Panc1 (cell line): ENCODE results near the gene N4BP2L2. TPM values are rescaled to one million over a fixed set of nuclear protein-coding genes. Genes with fewer than 3 reads are reported as not detected.
"Not testable (repeated sequence)": the region's sequence is repeated elsewhere in the genome, so short reads cannot be mapped to it uniquely, and the experiment has no call there.

Experiments used
- ATAC-seq: fragments of 200-7000 bp; cut with Tn5 transposase; 2 replicates; pipeline ENCODE4 v1.9.1; 2020; ENCODE audit warnings: mild to moderate bottlenecking, moderate library complexity
- BruUV-seq: library from RNA; stranded (reverse); fragments of 400-500 nt; replicated peaks from 2 replicates; lab custom pipeline; 2021; lab: Mats Ljungman, UMichigan
- CTCF ChIA-PET: fragments of 300-600 bp; sonication (Branson Sonifier 250); formaldehyde crosslinking; loops from one replicate; lab custom pipeline; 2022; ENCODE audit warnings: antibody characterized with exemption; lab: Charles Lee
- POLR2A ChIA-PET: fragments of 300-600 bp; sonication (Branson Sonifier 250); formaldehyde crosslinking; loops from one replicate; lab custom pipeline; 2022; ENCODE audit warnings: antibody characterized with exemption; lab: Charles Lee
- DNase-seq: peaks from one replicate; pipeline ENCODE4 v3.0.0-alpha.2; 2010; ENCODE audit warnings: low read depth, low spot score
- H3K27ac ChIP-seq: 2 replicates; pipeline ENCODE4 v1.5.1; 2011; ENCODE audit warnings: mild to moderate bottlenecking, low read length, inconsistent platforms
- H3K27me3 ChIP-seq: fragments of 200-500 bp; sonication (Bioruptor generic); 2 replicates; pipeline ENCODE4 v1.6.0; 2014; ENCODE audit warnings: low read length, inconsistent platforms; ENCODE audit not compliant: control insufficient read depth, insufficient read depth
- H3K36me3 ChIP-seq: fragments of 200-500 bp; sonication (Bioruptor generic); 2 replicates; pipeline ENCODE4 v1.5.1; 2014; ENCODE audit warnings: inconsistent platforms, mild to moderate bottlenecking, low read length, moderate library complexity; ENCODE audit not compliant: control insufficient read depth, insufficient read depth
- H3K4me1 ChIP-seq: 2 replicates; pipeline ENCODE4 v1.5.1; 2011; ENCODE audit warnings: inconsistent platforms, mild to moderate bottlenecking, low read length, moderate library complexity; ENCODE audit not compliant: control insufficient read depth, insufficient read depth
- H3K4me3 ChIP-seq, 2 experiments: 2 replicates each; pipeline ENCODE4 v1.5.1; 2011 to 2012; ENCODE audit warnings: low read depth in 2 of 2, low read length in 2 of 2, mild to moderate bottlenecking in 2 of 2, inconsistent platforms in 1 of 2, moderate library complexity in 1 of 2
- H3K9me3 ChIP-seq: fragments of 200-500 bp; sonication (Bioruptor generic); 2 replicates; pipeline ENCODE4 v1.5.1; 2014; ENCODE audit warnings: low read depth, mild to moderate bottlenecking, inconsistent platforms, low read length, moderate library complexity; ENCODE audit not compliant: control insufficient read depth, insufficient read depth
- CTCF ChIP-seq: fragments of 450-650 bp; IDR thresholded peaks from 2 replicates; pipeline ENCODE4 v1.5.1; 2017; ENCODE audit warnings: mild to moderate bottlenecking
- POLR2AphosphoS5 ChIP-seq: IDR thresholded peaks from 2 replicates; pipeline ENCODE4 v1.6.1; 2012; ENCODE audit warnings: mild to moderate bottlenecking, low read depth, low read length, moderate library complexity
- SIN3A ChIP-seq: IDR thresholded peaks from 2 replicates; pipeline ENCODE4 v1.6.1; 2012; ENCODE audit warnings: low read depth, mild to moderate bottlenecking, low read length, moderate library complexity, borderline replicate concordance; ENCODE audit not compliant: insufficient read depth
- TCF7L2 ChIP-seq: IDR thresholded peaks from 2 replicates; pipeline ENCODE4 v1.6.1; 2011; ENCODE audit warnings: mild to moderate bottlenecking, low read depth, low read length, inconsistent platforms
- in situ Hi-C: cut with HindIII; loops from 2 replicates; pipeline ENCODE4 v1.10.0; 2016; ENCODE audit warnings: low sequenced_read_pairs, low pct_unique_long_range_greater_than_20kb
- intact Hi-C: fragments of 100-400 bp; cut with micrococcal nuclease; formaldehyde crosslinking; loops from one replicate; pipeline ENCODE4 v1.10.0; 2022; ENCODE audit not compliant: unreplicated experiment
- total RNA-seq: library from RNA; stranded (reverse); gene quantifications from one replicate; pipeline ENCODE4 v1.2.1, GENCODE V29; 2021; ENCODE audit not compliant: unreplicated experiment
- TF ChIP-seq, protein P1 (sequence below), 2 experiments: IDR thresholded peaks; 2 replicates each; pipeline ENCODE4 v1.6.1; 2011 to 2012; ENCODE audit warnings: low read depth in 2 of 2, control low read depth in 1 of 2, low read length in 1 of 2, mild to moderate bottlenecking in 1 of 2, moderate library complexity in 1 of 2; ENCODE audit not compliant: insufficient read depth in 1 of 2

Gene N4BP2L2
- total RNA-seq, 1 experiment from 2014 or later = 43.8 TPM

GRCh38 chr13:32577032-32577431 is 38.4 kb upstream of the N4BP2L2 start:
- in situ Hi-C loops = no loop called here
- no peak for ATAC-seq
- POLR2A ChIA-PET = no interaction called here

DNA sequence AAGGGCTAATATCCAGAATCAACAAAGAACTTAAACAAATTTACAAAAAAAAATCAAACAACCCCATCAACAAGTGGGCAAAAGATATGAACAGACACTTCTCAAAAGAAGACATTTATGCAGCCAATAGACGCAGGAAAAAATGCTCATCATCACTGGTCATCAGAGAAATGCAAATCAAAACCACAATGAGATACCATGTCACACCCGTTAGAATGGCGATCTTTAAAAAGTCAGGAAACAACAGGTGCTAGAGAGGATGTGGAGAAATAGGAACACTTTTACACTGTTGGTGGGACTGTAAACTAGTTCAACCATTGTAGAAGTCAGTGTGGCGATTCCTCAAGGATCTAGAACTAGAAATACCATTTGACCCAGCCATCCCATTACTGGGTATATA is 37.1 kb upstream of the N4BP2L2 start:
- CTCF ChIA-PET, ATAC-seq, BruUV-seq: not testable (repeated sequence)

More at GRCh38 chr13:32577032-32577431, 38.4 kb upstream of the N4BP2L2 start:
- Histone ChIP-seq H3K9me3 (no peaks in the 10 kb centered on the region), H3K4me1 (no peaks in the 10 kb centered on the region), H3K27ac (no peak overlapping the region), H3K4me3 (no peak overlapping the region), H3K36me3 (no peaks in the 10 kb centered on the region), H3K27me3 (no peaks in the 10 kb centered on the region)
- TF ChIP-seq, protein P1, sequence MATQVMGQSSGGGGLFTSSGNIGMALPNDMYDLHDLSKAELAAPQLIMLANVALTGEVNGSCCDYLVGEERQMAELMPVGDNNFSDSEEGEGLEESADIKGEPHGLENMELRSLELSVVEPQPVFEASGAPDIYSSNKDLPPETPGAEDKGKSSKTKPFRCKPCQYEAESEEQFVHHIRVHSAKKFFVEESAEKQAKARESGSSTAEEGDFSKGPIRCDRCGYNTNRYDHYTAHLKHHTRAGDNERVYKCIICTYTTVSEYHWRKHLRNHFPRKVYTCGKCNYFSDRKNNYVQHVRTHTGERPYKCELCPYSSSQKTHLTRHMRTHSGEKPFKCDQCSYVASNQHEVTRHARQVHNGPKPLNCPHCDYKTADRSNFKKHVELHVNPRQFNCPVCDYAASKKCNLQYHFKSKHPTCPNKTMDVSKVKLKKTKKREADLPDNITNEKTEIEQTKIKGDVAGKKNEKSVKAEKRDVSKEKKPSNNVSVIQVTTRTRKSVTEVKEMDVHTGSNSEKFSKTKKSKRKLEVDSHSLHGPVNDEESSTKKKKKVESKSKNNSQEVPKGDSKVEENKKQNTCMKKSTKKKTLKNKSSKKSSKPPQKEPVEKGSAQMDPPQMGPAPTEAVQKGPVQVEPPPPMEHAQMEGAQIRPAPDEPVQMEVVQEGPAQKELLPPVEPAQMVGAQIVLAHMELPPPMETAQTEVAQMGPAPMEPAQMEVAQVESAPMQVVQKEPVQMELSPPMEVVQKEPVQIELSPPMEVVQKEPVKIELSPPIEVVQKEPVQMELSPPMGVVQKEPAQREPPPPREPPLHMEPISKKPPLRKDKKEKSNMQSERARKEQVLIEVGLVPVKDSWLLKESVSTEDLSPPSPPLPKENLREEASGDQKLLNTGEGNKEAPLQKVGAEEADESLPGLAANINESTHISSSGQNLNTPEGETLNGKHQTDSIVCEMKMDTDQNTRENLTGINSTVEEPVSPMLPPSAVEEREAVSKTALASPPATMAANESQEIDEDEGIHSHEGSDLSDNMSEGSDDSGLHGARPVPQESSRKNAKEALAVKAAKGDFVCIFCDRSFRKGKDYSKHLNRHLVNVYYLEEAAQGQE (IDR thresholded peaks at IDR 0.05; ENCODE audit: insufficient read depth in 1 of 2, low read depth in 2 of 2, low read length in 1 of 2) = no peak
- CTCF ChIA-PET = no interaction called here
- intact Hi-C loops = no loop called here
- no peak for DNase-seq
- BruUV-seq = no TSS peak

DNA sequence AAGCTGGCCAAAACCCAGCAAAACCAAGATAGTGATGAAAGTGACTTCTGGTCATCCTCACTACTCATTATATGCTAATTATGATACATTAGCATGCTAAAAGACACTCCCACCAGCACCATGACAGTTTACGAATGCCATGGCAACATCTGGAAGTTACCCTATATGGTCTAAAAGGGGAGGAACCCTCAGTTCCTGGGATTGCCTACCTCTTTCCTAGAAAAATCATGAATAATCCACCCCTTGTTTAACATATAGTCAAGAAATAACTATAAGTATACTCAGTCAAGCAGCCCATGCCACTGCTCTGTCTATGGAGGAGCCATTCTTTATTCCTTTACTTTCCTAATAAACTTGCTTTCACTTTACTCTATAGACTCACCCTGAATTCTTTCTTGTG is 22.2 kb upstream of the N4BP2L2 start:
- H3K27ac ChIP-seq, DNase-seq, CTCF ChIA-PET, in situ Hi-C loops, POLR2A ChIA-PET, H3K27me3 ChIP-seq, H3K4me1 ChIP-seq, intact Hi-C loops, ATAC-seq, H3K4me3 ChIP-seq, H3K36me3 ChIP-seq, BruUV-seq, H3K9me3 ChIP-seq: not testable (repeated sequence)

More for the DNA sequence above, 37.1 kb upstream of the N4BP2L2 start:
- H3K27me3 ChIP-seq, H3K4me1 ChIP-seq, in situ Hi-C loops, H3K36me3 ChIP-seq, DNase-seq, H3K27ac ChIP-seq, H3K4me3 ChIP-seq, H3K9me3 ChIP-seq, intact Hi-C loops, POLR2A ChIA-PET: not testable (repeated sequence)

DNA sequence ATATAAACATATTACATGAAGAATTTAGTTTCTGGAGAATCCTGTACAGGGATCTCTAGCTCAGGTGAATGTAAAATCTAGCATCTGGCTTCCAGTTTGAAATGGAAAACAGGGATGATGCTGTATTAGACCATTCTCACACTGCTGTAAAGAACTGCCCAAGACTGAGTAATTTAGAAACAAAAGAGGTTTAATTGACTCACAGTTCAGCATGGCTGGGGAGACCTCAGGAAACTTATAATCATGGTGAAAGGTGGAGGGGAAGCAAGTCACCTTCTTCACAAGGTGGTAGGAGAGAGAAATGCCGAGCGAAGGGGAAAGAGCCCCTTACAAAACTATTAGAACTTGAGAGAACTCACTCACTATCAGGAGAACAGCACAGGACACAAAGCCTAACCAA is 17.0 kb upstream of the N4BP2L2 start:
- DNase-seq (no peak), ATAC-seq (no peak)
- CTCF ChIA-PET = interaction anchor here (0.6 kb wide), 1 partner anchor 85 kb away, joined by 5 read pairs; no protein-coding TSS in a partner anchor
- Histone ChIP-seq H3K4me1 (no peaks in the 10 kb centered on the region), H3K4me3 (no peak overlapping the region), H3K36me3 (no peaks in the 10 kb centered on the region), H3K9me3 (no peaks in the 10 kb centered on the region), H3K27ac (no peak overlapping the region), H3K27me3 (no peaks in the 10 kb centered on the region)
- in situ Hi-C loops = no loop called here
- TF ChIP-seq TCF7L2 (no peak), CTCF (no peak), POLR2AphosphoS5 (no peak), SIN3A (no peak)
- BruUV-seq = no TSS peak
- POLR2A ChIA-PET = no interaction called here
- intact Hi-C loops = no loop called here
